Measurements from ENCODE around the gene CES2.

GRCh38 chr16:66890799-66891198 is 44.5 kb upstream of the CES2 start:
- TF ChIP-seq, protein P1, sequence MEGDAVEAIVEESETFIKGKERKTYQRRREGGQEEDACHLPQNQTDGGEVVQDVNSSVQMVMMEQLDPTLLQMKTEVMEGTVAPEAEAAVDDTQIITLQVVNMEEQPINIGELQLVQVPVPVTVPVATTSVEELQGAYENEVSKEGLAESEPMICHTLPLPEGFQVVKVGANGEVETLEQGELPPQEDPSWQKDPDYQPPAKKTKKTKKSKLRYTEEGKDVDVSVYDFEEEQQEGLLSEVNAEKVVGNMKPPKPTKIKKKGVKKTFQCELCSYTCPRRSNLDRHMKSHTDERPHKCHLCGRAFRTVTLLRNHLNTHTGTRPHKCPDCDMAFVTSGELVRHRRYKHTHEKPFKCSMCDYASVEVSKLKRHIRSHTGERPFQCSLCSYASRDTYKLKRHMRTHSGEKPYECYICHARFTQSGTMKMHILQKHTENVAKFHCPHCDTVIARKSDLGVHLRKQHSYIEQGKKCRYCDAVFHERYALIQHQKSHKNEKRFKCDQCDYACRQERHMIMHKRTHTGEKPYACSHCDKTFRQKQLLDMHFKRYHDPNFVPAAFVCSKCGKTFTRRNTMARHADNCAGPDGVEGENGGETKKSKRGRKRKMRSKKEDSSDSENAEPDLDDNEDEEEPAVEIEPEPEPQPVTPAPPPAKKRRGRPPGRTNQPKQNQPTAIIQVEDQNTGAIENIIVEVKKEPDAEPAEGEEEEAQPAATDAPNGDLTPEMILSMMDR (IDR thresholded peaks at IDR 0.05), result no peak
- no peak for TF ChIP-seq EZH2 (IDR thresholded peaks at IDR 0.05; ENCODE audit: borderline replicate concordance, insufficient read depth, low read depth, low read length, poor library complexity, severe bottlenecking)

Data from B cell (primary cell).